Fibroblast of gingiva (primary cell): ENCODE results near the gene INSIG1.

ENCODE experiments used
- DNase-seq: peaks from one replicate; pipeline ENCODE4 v3.0.0-alpha.2; 2011; ENCODE audit warnings: low read depth

Gene INSIG1

DNA sequence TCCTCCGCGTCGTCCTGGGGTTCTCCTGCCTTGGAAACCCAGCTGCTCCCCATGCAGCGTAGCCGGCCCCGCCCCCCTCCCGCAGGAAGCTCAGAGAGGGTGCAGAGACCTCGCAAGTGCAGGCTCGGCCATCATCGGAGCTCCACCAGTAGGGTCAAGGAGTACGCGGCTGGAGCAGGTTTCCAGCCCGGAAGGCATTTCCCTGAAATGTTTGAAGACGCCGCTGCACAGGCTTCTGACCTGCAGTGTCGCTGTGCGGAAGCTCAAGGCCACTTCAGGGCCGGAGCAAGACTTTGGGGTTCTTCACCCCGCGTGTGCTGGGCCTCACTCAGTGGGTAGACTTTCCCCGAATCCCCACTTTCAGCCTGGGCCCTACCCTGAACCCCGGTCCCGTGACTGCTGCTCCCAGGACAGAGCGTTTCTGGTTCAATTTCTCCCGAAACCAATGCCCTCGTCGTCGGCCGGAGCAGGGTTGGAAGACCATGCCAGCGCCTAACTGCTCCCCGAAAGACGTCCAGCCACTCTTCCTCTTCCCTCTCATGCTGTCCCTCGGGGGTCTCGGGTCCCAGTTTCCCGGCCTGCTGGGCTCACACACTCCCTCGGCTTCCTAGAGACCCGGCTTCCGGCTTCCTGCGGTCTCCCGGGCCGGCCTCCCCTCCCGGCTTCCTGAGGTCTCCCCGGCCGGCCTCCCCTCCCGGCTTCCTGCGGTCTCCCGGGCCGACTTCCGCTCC, 52.1 kb downstream of the INSIG1 start:
- no peak for DNase-seq

GRCh38 chr7:155351120-155351870, 53.6 kb downstream of the INSIG1 start:
- DNase-seq, result no peak

GRCh38 chr7:155352076-155352752, 54.5 kb downstream of the INSIG1 start:
- no peak for DNase-seq

DNA sequence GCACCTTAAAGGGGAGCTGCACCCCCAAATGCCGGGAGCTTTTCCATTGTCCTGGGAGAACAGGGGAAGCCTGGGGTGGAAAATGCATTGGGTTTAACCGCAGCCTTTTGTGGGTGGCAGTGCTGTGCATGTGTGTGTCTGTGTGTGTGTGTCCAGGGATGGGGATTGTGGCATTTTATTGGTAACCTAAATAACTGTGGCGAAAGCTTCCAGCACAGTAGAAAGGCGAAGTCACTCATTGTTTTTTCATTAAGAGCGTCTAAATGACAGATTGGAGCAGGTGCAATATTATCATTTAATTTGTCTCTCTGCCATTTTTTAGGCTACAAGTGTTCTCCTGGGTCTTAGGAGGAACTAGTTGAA, 55.1 kb downstream of the INSIG1 start:
- DNase-seq, result no peak

GRCh38 chr7:155353256-155353897, 55.7 kb downstream of the INSIG1 start:
- no peak for DNase-seq

- DNase-seq, result no peak
Observed at GRCh38 chr7:155354371-155355048, 56.8 kb downstream of the INSIG1 start.

GRCh38 chr7:155355176-155355575, 57.5 kb downstream of the INSIG1 start:
- DNase-seq, result no peak

DNA sequence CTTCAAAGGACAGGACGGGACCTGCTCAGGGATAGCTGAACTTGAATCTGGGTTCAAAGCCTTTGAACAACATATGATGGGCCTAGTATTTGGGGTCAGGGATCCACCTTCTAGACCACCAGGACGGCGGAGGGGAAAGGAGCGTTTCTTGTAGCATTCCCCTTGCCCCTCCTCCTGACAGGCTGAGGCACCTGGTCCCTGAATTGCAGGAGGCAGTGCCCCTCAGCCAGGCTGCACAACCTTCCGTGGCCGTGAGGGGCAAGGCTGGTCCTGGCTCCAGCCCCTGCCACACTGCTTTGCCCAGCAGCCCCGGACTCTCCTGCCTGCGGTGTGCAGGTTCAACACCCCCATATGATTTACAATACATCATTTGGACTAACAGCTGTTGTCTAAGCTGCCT, 58.1 kb downstream of the INSIG1 start:
- DNase-seq, result no peak

- no peak for DNase-seq
Observed at GRCh38 chr7:155356323-155357105, 58.8 kb downstream of the INSIG1 start.

- DNase-seq, result peak; percentile 49
Observed at GRCh38 chr7:155357573-155358041, 59.9 kb downstream of the INSIG1 start.

- DNase-seq, result no peak
Observed at GRCh38 chr7:155358066-155358947, 60.6 kb downstream of the INSIG1 start.

DNA sequence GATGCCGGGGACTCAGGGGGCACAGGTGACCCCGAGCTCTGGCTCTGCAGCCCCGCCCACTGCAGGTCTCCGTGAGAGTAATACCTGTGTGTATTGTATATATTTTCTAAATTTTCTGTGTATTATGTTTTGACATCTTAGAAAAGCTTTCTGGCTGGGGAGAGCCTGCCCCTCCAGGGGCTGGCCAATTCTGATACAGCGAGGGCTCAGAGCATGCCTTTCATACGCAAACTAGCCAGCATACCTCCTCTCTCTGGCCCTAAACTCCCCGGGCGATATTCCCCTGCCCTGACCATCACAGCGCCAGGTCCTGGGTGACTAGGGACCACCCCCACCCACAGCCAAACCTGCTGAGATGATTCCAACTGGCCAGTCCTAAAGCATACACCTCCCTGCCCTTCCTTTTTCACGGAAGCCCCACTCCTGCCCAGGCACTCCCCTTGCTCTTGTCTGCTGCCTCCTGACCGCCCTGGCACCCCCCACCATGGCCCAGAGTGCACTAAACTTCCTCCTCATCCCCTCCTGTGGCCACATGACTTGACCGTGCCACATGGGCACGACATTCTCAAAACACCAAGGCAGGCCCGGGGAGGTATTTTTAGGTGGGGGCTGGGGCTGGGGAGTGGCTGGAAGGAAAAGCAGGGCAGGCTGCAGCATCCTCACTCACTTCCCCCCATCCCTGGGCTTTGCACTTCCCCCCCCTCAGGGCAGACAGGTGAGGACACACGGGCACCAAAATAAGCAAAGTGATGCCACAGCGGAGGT, 61.5 kb downstream of the INSIG1 start:
- DNase-seq, result no peak
